HG03060 (cell line): ENCODE measurements around the gene FAIM2.

Experiments
- ATAC-seq: cut with Tn5 transposase; IDR thresholded peaks from one replicate; pipeline ENCODE4 v1.9.1; 2021; ENCODE audit warnings: low read depth, moderate number of reproducible peaks; ENCODE audit not compliant: unreplicated experiment

Gene FAIM2

GRCh38 chr12:49828133-49829091, 75.3 kb downstream of the FAIM2 start, which contains the start of gene NCKAP5L:
Gene NCKAP5L, minus strand, starts transcription at chr12:49828413. Its CDS starts 24,369 bp downstream, at chr12:49804044.
- ATAC-seq: no peak

DNA sequence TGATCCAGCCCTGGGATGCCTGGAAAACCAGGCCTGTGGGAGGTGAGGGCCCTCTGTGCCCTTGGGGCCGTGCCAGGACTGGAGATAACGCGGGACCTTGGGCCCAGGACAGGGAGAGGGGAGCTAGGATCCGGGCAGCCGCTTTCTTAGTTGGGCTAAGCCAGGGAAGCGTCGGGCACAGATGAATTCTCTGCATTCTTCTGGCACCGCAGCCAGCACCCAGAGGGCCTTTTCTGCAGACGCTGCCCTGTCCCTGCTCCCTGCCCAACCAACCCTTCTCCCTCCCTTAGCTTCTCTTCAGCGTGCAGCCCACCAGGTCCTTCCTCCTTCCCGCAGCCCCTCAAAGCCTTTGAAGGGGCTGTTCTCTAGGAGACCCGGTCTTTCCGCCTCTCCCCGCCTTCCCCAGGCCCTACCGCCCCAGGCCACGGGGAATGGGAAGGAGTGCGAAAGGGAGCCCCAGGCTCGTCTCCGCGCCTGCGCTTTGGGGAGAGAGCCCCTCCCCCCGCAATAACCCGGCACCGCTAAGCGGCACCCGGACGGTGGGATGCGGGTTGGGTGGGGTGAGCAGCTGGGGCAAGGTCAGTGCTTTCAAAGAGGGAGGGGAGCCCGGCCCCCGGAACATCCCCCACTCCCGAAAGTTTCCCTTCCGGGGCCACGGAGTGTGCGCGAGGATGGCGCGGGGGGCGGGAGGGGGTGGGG, 76.2 kb downstream of the FAIM2 start:
- ATAC-seq: no peak

- ATAC-seq: no peak
Observed at GRCh38 chr12:49827051-49827400, 76.7 kb downstream of the FAIM2 start.

DNA sequence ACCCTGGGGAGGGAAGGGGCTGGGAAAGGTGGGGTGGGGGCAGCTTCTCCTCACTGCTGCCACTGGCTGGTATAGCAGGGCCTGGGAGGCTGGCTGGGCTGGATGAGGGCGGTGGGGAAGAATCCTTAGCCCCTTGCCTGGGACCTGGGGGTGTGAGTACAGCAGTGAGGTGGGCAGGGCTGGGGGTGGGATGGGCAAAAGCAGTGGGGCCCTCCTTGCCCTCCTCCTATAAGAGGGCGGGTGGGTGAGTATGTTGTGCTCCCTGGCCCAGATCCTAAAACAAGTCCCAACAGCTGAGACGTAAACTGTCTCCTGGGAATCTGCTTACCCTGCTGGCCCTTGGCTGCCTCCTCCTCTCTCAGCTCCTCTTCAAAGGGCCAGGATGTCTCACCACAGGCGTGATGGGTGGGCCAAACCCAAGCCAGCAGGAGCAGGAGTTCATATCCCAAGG, 77.7 kb downstream of the FAIM2 start:
- ATAC-seq: no peak

- no peak for ATAC-seq
Observed at GRCh38 chr12:49825360-49825970, 78.2 kb downstream of the FAIM2 start.

GRCh38 chr12:49824895-49825294, 78.8 kb downstream of the FAIM2 start:
- no peak for ATAC-seq

- no peak for ATAC-seq
Observed at GRCh38 chr12:49824416-49824815, 79.3 kb downstream of the FAIM2 start.

DNA sequence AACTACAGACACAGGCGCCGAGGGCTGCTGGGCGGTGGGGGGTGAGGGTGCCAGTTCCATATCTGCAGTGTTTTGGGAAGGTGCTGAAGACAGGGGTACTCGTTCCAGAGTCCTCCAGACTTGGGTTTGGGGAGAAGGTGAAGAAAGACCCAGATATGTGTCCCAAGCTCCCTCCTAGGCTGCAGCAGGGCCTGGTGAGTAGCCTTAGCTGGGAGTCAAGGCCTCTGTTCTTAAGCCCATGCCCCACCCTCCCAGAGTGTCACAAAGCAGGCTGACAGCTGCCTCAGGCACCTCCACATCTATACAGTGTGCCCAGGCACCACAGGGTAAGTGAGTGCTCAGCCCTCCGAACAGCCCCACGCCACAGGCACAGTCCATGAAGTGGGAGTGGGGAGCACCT, 79.7 kb downstream of the FAIM2 start:
- no peak for ATAC-seq

- ATAC-seq: no peak
Observed at GRCh38 chr12:49823350-49823749, 80.3 kb downstream of the FAIM2 start.

DNA sequence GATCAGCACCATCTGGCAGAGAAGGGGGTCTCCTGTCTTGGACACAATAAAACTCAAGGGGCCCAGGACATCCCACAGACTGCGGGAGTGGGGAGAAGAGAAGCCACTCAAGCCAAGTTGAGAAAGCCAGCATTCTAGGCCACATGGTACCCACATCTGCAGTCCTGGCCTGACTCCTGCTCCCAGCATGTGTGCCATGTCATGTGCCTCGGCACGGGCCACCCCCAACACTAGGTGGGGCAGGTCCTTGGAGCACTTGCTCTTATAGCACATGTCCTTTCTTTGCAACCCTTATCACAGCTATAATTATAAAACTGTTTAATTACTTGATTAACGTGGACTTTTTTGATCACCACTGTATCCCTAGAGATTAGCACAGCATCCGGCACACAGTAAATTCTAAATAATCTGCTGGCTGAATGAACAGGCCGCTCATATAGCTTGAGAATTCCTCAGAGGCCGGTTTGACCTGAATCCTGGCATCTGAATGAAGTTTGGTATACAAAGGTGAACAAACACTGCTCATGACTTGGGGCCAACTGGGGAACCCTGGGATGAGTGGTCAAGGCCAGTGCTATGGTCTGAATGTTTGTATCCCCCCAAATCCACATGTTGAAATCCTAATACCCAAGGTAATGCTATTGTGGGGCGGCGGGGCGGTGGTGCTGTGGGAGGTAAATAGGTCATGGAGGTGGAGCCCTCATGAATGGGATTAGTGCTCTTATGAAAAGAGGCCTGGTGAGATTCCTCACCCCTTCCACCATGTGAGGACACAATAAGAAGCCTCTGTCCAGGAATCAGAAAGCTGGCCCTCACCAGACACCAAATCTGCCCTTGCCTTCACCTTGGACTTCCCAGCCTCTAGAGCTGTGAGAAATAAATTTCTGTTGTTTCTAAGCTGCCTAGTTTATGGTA, 82.1 kb downstream of the FAIM2 start:
- ATAC-seq: no peak

GRCh38 chr12:49819786-49820185, 83.9 kb downstream of the FAIM2 start:
- no peak for ATAC-seq

DNA sequence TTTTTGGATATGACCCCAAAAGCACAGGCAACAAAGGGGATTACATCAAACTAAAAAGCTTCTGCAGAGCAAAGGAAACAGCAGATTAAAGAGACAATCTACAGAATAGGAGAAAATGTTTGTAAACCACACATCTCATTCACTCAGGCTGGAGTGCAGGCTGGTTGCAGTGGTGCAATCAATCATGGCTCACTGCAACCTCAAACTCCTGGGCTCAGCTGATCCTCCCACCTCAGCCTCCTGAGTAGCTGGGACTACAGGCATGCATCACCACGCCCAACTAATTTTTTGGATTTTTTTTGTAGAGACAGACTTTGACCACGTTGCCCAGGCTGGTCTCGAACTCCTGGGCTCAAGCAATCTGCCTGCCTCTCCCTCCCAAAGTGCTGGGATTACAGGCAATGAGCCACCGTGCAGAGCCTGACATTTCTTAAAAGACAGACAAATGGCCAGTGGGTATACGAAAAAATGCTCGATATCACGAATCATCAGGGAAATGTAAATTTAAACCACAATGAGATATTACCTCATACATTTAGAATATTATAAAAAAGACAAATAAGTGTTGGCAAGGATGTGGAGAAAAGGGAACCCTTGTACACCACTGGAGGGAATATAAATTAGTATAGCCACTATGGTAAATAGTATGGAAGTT, 85.3 kb downstream of the FAIM2 start:
- ATAC-seq: no peak
